Measurements from ENCODE around the gene SOWAHA.
"Not testable (repeated sequence)": the region's sequence is repeated elsewhere in the genome, so short reads cannot be mapped to it uniquely, and the experiment has no call there.

The SOWAHA gene

DNA sequence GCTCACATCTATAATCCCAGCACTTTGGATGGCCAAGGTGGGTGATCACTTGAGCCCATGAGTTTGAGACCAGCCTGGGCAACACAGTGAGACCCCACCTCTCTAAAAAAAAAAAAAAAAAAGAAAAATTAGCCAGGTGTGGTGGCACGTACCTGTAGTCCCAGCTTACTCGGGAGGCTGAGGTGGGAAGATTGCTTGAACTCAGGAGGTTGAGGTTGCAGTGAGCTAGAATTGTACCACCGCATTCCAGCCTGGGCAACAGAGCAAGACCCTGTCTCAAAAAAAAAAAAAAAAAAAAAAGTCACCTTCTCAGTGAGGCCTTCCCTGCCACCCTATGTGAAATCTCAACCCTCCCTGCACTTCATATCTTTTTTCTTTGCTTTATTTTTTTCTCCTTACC, 22.1 kb upstream of the SOWAHA start:
- Histone ChIP-seq H3K9me3 (ENCODE audit: control insufficient read depth in 1 of 2, low read length in 2 of 2) (no peaks in the 10 kb centered on the region), H3K4me3 (ENCODE audit: low read depth in 1 of 2, low read length in 2 of 2) (no peak overlapping the region), H3K27me3 (ENCODE audit: low read depth, low read length) (no peaks in the 10 kb centered on the region), H3K36me3 (ENCODE audit: control insufficient read depth in 1 of 2, insufficient read depth in 2 of 2, low read length in 2 of 2) (no peaks in the 10 kb centered on the region), H3K4me1 (ENCODE audit: control insufficient read depth in 1 of 2, insufficient read depth in 2 of 2, low read length in 2 of 2) (no peaks in the 10 kb centered on the region), H3K27ac (ENCODE audit: low read length) (no peak overlapping the region)

DNA sequence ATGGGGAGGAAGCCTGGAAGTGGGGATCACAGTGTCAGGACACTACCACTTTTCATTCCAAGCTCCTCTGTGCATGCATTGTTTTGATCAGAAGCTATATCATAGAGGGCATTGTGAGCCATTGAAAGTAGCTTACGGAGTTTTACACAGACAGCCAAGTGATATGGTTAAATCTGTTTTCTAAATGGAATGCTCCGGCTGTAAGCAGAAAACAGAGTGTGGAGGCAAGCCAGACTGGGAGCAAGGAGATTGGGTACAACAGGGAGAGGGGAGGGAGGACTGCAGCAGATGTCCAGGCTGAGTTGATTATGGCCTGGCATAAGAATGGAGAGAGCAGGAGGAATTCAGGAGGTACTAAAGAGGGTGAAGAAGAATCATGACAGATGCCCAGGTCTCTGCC, 15.5 kb upstream of the SOWAHA start:
- no peak overlapping the region for H3K27ac ChIP-seq (ENCODE audit: low read length)
- no peaks in the 10 kb centered on the region for H3K9me3 ChIP-seq (ENCODE audit: control insufficient read depth in 1 of 2, low read length in 2 of 2)
- no peaks in the 10 kb centered on the region for H3K36me3 ChIP-seq (ENCODE audit: control insufficient read depth in 1 of 2, insufficient read depth in 2 of 2, low read length in 2 of 2)
- no peak overlapping the region for H3K4me3 ChIP-seq (ENCODE audit: low read depth in 1 of 2, low read length in 2 of 2)
- H3K4me1 ChIP-seq (ENCODE audit: control insufficient read depth in 1 of 2, insufficient read depth in 2 of 2, low read length in 2 of 2) = no peaks in the 10 kb centered on the region
- H3K27me3 ChIP-seq (ENCODE audit: low read depth, low read length) = no peaks in the 10 kb centered on the region

DNA sequence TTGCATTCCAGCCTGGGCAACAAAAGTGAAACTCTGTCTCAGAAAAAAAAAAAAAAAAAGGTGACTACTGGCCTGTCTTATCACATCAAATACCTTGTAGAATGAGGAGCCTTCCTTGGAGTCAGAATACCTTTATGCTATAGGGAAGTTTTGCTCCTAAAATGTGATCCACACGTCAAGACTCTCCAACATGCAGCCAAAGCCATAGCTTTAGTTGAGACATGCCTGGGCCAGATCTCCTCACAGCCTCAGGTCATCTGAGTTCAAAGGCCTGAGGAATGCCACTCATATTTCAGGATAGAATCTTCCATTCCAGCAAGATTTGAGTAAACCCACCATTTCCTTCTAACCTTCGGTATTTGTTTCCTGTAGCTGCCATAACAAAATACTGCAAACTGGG, 13.7 kb upstream of the SOWAHA start:
- Histone ChIP-seq H3K4me1 (ENCODE audit: control insufficient read depth in 1 of 2, insufficient read depth in 2 of 2, low read length in 2 of 2) (no peaks in the 10 kb centered on the region), H3K27ac (ENCODE audit: low read length) (no peak overlapping the region), H3K27me3 (ENCODE audit: low read depth, low read length) (no peaks in the 10 kb centered on the region), H3K4me3 (ENCODE audit: low read depth in 1 of 2, low read length in 2 of 2) (no peak overlapping the region), H3K36me3 (ENCODE audit: control insufficient read depth in 1 of 2, insufficient read depth in 2 of 2, low read length in 2 of 2) (no peaks in the 10 kb centered on the region), H3K9me3 (ENCODE audit: control insufficient read depth in 1 of 2, low read length in 2 of 2) (no peaks in the 10 kb centered on the region)

DNA sequence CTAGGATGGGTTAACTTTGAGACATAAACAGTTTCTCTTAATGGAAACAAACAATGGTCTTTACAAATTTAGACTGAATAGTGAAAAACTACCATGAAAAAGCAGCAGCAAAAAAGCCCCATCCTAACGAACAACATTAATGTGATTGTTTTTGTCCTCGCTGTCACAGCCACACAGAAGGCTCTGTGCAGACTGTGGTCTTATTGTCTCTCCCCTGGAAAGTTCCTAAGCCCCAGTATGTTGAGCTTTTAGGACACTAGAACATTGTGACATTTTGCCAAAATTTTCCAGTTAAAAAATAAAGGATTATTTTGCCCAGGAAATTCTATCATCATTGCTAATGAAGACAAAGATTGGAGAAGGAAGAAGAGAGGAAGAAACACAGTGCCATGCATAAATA, 12.6 kb upstream of the SOWAHA start:
- H3K27ac ChIP-seq (ENCODE audit: low read length) = no peak overlapping the region
- H3K4me1 ChIP-seq (ENCODE audit: control insufficient read depth in 1 of 2, insufficient read depth in 2 of 2, low read length in 2 of 2) = no peaks in the 10 kb centered on the region
- H3K27me3 ChIP-seq (ENCODE audit: low read depth, low read length) = no peaks in the 10 kb centered on the region
- no peaks in the 10 kb centered on the region for H3K36me3 ChIP-seq (ENCODE audit: control insufficient read depth in 1 of 2, insufficient read depth in 2 of 2, low read length in 2 of 2)
- no peaks in the 10 kb centered on the region for H3K9me3 ChIP-seq (ENCODE audit: control insufficient read depth in 1 of 2, low read length in 2 of 2)
- H3K4me3 ChIP-seq (ENCODE audit: low read depth in 1 of 2, low read length in 2 of 2) = no peak overlapping the region

DNA sequence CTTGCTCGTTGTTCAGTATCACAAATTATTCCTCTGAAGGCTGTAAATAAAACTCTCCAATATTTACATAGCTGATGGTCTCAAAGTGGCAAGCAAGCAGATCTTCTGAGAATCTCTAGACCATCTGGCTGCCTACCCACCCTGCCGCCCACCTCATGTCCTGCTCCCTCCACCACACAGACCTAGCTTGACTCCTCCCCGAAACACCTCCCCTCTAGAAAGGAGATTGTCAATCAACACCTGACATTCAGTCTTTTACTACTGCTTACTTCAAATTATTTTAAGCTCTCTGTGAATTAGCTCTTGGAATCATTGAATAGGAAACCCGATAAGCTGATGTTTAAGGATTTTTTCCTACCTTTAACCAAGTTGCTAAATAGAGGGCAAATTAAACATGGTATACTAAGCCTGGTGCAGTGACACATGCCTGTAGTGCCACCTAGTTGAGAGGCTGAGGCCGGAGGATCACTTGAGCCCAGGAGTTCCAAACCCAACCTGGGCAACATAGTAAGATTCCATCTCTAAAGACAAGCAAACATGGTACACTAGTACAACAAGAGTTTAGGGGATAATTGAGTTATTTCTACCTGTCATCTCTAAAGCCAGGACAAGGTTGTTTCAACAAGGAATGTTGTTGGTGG, 10.9 kb upstream of the SOWAHA start:
- no peak overlapping the region for H3K27ac ChIP-seq (ENCODE audit: low read length)
- H3K9me3 ChIP-seq (ENCODE audit: control insufficient read depth in 1 of 2, low read length in 2 of 2) = no peaks in the 10 kb centered on the region
- H3K4me3 ChIP-seq (ENCODE audit: low read depth in 1 of 2, low read length in 2 of 2) = no peak overlapping the region
- no peaks in the 10 kb centered on the region for H3K36me3 ChIP-seq (ENCODE audit: control insufficient read depth in 1 of 2, insufficient read depth in 2 of 2, low read length in 2 of 2)
- no peaks in the 10 kb centered on the region for H3K27me3 ChIP-seq (ENCODE audit: low read depth, low read length)
- no peaks in the 10 kb centered on the region for H3K4me1 ChIP-seq (ENCODE audit: control insufficient read depth in 1 of 2, insufficient read depth in 2 of 2, low read length in 2 of 2)

DNA sequence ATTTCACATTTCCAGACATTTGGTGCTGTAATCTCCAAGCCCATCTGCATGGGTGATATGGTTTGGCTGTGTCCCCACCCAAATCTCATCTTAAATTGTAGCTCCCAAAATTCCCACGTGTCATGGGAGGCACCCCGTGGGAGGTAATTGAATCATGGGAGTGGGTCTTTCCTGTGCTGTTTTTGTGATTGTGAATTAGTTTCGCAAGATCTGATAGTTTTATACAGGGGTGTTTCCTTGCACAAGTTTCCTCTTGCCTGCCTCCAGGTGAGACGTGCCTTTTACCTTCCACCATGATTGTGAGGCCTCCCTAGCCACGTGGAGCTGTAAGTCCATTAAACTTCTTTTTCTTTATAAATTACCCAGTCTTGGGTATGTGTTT, 10.4 kb upstream of the SOWAHA start:
- not testable (repeated sequence) for H3K27me3 ChIP-seq (ENCODE audit: low read depth, low read length); H3K4me3 ChIP-seq (ENCODE audit: low read depth in 1 of 2, low read length in 2 of 2); H3K36me3 ChIP-seq (ENCODE audit: control insufficient read depth in 1 of 2, insufficient read depth in 2 of 2, low read length in 2 of 2); H3K9me3 ChIP-seq (ENCODE audit: control insufficient read depth in 1 of 2, low read length in 2 of 2); H3K4me1 ChIP-seq (ENCODE audit: control insufficient read depth in 1 of 2, insufficient read depth in 2 of 2, low read length in 2 of 2); H3K27ac ChIP-seq (ENCODE audit: low read length)

DNA sequence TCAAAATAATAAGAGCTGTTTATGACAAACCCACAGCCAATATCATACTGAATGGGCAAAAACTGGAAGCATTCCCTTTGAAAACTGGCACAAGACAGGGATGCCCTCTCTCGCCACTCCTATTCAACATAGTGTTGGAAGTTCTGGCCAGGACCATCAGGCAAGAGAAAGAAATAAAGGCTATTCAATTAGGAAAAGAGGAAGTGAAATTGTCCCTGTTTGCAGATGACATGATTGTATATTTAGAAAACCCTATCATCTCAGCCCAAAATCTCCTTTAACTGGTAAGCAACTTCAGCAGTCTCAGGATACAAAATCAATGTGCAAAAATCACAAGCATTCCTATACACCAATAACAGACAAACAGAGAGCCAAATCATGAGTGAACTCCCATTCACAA, 8.9 kb upstream of the SOWAHA start:
- not testable (repeated sequence) for H3K27ac ChIP-seq (ENCODE audit: low read length); H3K4me1 ChIP-seq (ENCODE audit: control insufficient read depth in 1 of 2, insufficient read depth in 2 of 2, low read length in 2 of 2); H3K27me3 ChIP-seq (ENCODE audit: low read depth, low read length); H3K36me3 ChIP-seq (ENCODE audit: control insufficient read depth in 1 of 2, insufficient read depth in 2 of 2, low read length in 2 of 2); H3K9me3 ChIP-seq (ENCODE audit: control insufficient read depth in 1 of 2, low read length in 2 of 2); H3K4me3 ChIP-seq (ENCODE audit: low read depth in 1 of 2, low read length in 2 of 2)

DNA sequence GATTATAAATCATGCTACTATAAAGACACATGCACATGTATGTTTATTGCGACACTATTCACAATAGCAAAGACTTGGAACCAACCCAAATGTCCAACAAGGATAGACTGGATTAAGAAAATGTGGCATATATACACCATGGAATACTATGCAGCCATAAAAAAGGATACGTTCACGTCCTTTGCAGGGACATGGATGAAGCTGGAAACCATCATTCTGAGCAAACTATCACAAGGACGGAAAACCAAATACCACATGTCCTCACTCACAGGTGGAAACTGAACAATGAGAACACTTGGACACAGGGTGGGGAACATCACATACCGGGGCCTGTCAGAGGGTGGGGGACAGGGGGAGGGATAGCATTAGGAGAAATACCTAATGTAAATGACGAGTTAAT, 7.2 kb upstream of the SOWAHA start:
- not testable (repeated sequence) for H3K4me1 ChIP-seq (ENCODE audit: control insufficient read depth in 1 of 2, insufficient read depth in 2 of 2, low read length in 2 of 2); H3K36me3 ChIP-seq (ENCODE audit: control insufficient read depth in 1 of 2, insufficient read depth in 2 of 2, low read length in 2 of 2); H3K27ac ChIP-seq (ENCODE audit: low read length); H3K27me3 ChIP-seq (ENCODE audit: low read depth, low read length); H3K4me3 ChIP-seq (ENCODE audit: low read depth in 1 of 2, low read length in 2 of 2); H3K9me3 ChIP-seq (ENCODE audit: control insufficient read depth in 1 of 2, low read length in 2 of 2)

DNA sequence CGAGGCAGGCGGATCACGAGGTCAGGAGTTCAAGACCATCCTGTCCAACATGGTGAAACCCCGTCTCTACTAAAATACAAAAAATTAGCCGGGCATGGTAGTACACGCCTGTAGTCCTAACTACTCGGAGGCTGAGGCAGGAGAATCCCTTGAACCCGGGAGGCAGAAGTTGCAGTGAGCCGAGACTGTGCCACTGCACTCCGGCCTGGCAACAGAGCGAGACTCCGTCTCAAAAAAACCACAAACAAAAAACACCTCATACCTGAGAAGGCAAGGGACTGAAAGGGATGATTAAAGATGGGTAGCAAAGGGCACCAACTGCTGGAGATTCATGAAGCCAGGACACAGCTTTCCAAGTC, 6.3 kb upstream of the SOWAHA start:
- not testable (repeated sequence) for H3K27me3 ChIP-seq (ENCODE audit: low read depth, low read length); H3K36me3 ChIP-seq (ENCODE audit: control insufficient read depth in 1 of 2, insufficient read depth in 2 of 2, low read length in 2 of 2); H3K4me1 ChIP-seq (ENCODE audit: control insufficient read depth in 1 of 2, insufficient read depth in 2 of 2, low read length in 2 of 2); H3K9me3 ChIP-seq (ENCODE audit: control insufficient read depth in 1 of 2, low read length in 2 of 2)
- Histone ChIP-seq H3K4me3 (ENCODE audit: low read depth in 1 of 2, low read length in 2 of 2) (peak overlapping the region in 1 of 2 donors; percentile 31), H3K27ac (ENCODE audit: low read length) (peak overlapping the region; percentile 76)

DNA sequence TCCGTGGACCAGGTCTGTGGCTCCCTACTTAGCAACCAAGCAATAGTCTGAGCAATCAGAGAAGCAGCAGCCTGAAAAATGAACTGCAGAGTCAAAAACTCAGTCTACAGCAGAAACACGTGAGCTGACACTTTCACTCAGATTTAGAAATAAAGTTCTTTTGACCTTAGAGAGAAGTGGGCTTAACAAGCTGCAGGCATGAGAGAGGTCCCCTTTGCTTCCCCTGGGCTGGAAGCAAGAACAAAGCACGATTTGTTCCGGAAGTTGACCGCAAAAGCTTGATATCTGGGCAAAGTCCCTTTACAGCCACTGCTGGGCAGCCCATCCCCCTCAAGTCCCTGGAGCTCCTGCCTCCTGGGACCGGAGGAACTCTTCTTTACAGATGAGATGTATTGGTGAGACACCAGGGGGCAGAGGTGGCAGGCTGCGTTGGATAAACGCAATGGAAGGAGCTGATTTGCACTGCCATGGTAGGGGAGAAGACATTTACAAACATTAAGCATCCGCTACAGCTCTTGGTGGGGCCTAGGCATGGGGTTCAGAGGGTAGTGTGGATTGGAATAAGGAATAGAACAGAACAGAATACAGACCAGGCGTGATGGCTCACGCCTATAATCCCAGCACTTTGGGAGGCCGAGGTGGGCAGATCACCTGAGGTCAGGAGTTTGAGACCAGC, 5.8 kb upstream of the SOWAHA start:
- H3K27me3 ChIP-seq (ENCODE audit: low read depth, low read length) = peaks cover 3% of the 10 kb centered on the region
- H3K27ac ChIP-seq (ENCODE audit: low read length) = peak overlapping the region; percentile 76
- peak overlapping the region in 1 of 2 donors; percentile 31 for H3K4me3 ChIP-seq (ENCODE audit: low read depth in 1 of 2, low read length in 2 of 2)
- no peaks in the 10 kb centered on the region for H3K9me3 ChIP-seq (ENCODE audit: control insufficient read depth in 1 of 2, low read length in 2 of 2)
- no peaks in the 10 kb centered on the region for H3K36me3 ChIP-seq (ENCODE audit: control insufficient read depth in 1 of 2, insufficient read depth in 2 of 2, low read length in 2 of 2)
- no peaks in the 10 kb centered on the region for H3K4me1 ChIP-seq (ENCODE audit: control insufficient read depth in 1 of 2, insufficient read depth in 2 of 2, low read length in 2 of 2)

DNA sequence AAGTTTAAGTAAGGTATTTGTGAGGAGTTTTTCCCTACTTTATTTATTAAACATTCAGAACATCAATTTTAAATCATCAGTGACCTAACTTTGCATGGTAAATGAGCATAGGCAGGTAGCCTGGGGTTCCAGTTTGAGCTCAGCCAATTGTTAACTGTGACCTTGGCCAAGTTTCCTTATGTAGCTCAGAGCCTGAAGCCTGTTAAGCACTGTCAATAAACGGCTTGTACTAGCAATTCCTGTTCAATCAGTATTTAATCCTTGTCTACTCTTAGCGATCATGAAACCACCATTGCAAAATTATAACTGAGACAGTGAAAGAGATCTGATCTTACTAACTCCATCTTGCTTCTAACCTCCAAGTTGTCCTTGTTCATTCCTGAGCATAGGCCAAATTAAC, 4.7 kb upstream of the SOWAHA start:
- no peaks in the 10 kb centered on the region for H3K9me3 ChIP-seq (ENCODE audit: control insufficient read depth in 1 of 2, low read length in 2 of 2)
- no peaks in the 10 kb centered on the region for H3K36me3 ChIP-seq (ENCODE audit: control insufficient read depth in 1 of 2, insufficient read depth in 2 of 2, low read length in 2 of 2)
- no peak overlapping the region for H3K27ac ChIP-seq (ENCODE audit: low read length)
- H3K4me1 ChIP-seq (ENCODE audit: control insufficient read depth in 1 of 2, insufficient read depth in 2 of 2, low read length in 2 of 2) = peaks cover 3 to 5% of the 10 kb centered on the region in 2 donors
- no peak overlapping the region for H3K4me3 ChIP-seq (ENCODE audit: low read depth in 1 of 2, low read length in 2 of 2)
- H3K27me3 ChIP-seq (ENCODE audit: low read depth, low read length) = peaks cover 11% of the 10 kb centered on the region

DNA sequence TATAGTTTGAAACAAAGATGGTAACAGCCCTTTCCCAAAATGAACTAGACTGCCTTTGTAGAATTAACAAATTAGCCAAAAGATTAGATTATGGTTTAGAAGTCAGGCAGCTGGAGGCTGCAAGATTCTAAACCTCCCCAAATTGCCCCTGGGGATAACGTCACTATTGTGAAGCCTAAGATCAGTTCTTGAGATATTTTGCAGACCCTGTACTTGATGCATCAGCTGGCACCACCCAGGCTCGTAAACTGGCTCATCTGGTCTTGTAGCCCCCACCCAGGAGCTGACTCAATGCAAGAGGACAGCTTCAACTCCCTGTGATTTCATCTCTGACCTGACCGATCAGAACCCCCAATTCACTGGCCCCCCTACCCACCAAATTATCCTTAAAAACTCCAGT, 4.2 kb upstream of the SOWAHA start:
- H3K4me3 ChIP-seq (ENCODE audit: low read depth in 1 of 2, low read length in 2 of 2) = no peak overlapping the region
- no peak overlapping the region for H3K27ac ChIP-seq (ENCODE audit: low read length)
- no peaks in the 10 kb centered on the region for H3K36me3 ChIP-seq (ENCODE audit: control insufficient read depth in 1 of 2, insufficient read depth in 2 of 2, low read length in 2 of 2)
- H3K9me3 ChIP-seq (ENCODE audit: control insufficient read depth in 1 of 2, low read length in 2 of 2) = no peaks in the 10 kb centered on the region
- peaks cover 3 to 5% of the 10 kb centered on the region in 2 donors for H3K4me1 ChIP-seq (ENCODE audit: control insufficient read depth in 1 of 2, insufficient read depth in 2 of 2, low read length in 2 of 2)
- peaks cover 11% of the 10 kb centered on the region for H3K27me3 ChIP-seq (ENCODE audit: low read depth, low read length)
